Measurements from ENCODE around the gene ANLN.

The ANLN gene

GRCh38 chr7:36409180-36409579, 19.5 kb downstream of the ANLN start:
- DNase-seq (ENCODE audit: low read depth in 2 of 2) = no peak

DNA sequence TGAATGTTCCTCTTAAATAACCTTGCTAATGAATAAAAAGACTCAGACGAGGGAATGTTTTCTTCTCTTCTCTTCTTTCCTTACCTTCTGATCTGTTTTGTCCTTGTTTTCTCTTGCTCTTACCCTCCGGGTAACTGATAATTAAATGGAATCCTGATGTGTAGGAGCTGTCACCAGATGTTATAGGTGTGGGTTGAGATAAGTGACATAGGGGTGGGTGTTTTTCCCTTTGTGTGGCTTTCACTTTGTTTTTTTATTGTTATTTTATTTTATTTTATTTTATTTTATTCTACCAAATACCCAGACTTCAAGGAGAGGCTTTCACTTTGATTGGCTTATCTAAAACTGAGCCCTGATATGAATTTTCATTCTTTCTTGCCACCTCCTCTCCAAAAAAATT, 25.5 kb downstream of the ANLN start:
- DNase-seq (ENCODE audit: low read depth in 2 of 2) = no peak

GRCh38 chr7:36416251-36416650, 26.6 kb downstream of the ANLN start:
- no peak for DNase-seq (ENCODE audit: low read depth in 2 of 2)

DNA sequence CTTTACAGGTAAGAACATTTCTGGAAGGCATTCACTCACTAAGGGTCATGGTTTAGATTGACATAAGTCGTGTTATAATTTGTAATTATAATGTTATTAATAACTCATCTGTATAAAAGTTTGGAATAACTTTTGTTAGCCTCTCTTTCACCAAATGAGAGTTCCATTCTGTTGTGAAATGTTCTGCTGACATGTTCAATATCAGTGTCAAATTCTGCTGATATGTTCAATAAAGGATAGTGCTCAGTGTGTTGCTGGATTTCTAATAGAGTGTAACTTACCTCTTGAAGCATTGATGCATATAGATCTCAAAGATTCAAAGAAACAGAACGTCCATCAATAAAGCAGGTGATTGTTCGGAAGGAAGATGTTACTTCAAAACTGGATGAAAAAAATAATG, 30.6 kb downstream of the ANLN start:
- DNase-seq (ENCODE audit: low read depth in 2 of 2) = no peak

DNA sequence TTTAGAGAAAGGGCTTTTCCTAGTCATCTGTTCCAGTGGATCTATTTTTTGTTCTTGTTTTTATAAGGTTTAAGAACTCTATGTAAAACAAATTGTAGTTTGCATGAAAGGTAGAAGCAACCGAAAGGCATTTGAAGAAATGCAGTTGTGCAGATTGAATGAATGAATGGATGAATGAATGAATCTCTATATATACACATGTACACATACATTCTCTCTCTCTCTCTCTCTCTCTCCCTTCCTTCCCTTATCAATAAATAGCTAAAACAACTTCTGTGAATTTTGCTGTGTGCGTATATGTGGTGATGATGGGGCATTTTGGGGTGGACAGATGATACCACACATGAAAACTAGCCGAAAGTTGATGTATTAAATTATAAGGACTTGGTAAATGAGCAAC, 32.4 kb downstream of the ANLN start:
- no peak for DNase-seq (ENCODE audit: low read depth in 2 of 2)

GRCh38 chr7:36423633-36424032, 34.0 kb downstream of the ANLN start:
- DNase-seq (ENCODE audit: low read depth in 2 of 2) = no peak

DNA sequence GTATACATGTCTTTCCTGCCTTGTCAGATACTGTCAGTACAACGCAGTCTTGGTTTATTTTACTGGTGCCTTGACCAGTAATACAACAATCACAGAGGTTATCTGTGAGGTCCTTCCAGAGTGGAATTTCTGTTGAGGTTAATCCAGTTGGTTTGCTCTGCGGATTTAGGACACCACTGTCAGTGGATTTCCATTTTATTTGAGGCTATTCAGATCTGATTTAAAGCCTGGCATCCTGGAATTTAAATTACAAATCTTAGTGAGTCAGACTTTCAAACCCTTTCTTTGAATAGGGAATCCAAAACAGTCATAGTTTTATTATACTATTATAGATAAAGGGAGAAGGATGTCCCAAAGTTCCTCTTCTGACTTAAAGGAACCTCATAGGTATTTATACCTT, 40.5 kb downstream of the ANLN start:
- DNase-seq (ENCODE audit: low read depth in 2 of 2) = no peak

DNA sequence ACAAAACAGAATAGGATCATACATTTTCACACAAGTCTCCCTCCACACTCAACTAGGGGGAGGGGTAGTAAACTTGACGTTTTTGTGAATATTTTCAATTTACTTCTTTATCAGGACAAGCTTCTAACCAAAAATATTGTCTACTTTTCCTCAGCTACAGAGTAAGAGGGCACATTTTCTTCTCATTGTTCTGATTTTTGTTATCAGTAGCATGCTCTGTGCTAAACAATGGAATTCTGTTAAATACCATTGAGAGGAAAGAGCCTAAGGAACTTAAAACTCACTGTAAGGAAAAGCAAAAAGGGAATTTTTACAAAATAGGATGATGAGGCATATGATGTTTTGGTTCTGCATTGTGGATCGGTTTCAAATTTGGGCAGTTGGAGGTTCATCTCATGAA, 41.2 kb downstream of the ANLN start:
- no peak for DNase-seq (ENCODE audit: low read depth in 2 of 2)

- DNase-seq (ENCODE audit: low read depth in 2 of 2) = no peak
Observed at GRCh38 chr7:36438211-36438610, 48.5 kb downstream of the ANLN start.

GRCh38 chr7:36439624-36440023, 50.0 kb downstream of the ANLN start:
- DNase-seq (ENCODE audit: low read depth in 2 of 2) = no peak

GRCh38 chr7:36440880-36441279, 51.2 kb downstream of the ANLN start:
- no peak for DNase-seq (ENCODE audit: low read depth in 2 of 2)

DNA sequence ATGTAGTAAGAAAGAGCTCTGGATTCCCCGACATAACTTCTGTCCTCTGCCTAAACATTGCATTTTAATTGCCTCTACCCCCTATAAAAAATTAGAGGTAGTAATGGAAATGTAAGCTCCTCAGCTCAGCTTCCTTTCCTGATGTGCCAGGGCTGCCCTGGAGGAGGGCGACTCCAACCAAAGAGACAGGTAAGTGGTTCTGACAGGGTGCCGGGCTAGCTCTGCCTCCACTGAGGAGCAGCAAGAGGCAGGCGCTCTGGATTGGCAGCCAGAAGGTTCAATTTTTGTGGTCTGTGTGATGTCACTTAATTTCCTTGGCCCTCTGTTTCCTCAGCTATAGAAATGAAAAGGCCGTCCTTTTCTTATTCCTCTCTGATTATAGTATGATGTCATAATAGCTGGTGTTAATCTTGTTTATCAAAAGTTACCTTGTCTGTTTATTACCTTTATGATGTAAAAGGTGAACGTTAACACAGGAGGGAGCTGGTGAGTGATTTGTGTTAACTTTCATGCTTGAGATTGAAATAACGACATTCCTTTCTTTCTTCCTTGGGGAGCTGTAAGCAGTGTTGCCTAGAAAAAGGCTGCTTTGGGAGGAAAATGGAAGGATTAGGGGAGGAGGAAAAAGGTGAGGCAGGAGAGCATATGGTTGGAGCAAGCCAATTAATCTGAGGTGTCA, 51.8 kb downstream of the ANLN start:
- no peak for DNase-seq (ENCODE audit: low read depth in 2 of 2)

DNA sequence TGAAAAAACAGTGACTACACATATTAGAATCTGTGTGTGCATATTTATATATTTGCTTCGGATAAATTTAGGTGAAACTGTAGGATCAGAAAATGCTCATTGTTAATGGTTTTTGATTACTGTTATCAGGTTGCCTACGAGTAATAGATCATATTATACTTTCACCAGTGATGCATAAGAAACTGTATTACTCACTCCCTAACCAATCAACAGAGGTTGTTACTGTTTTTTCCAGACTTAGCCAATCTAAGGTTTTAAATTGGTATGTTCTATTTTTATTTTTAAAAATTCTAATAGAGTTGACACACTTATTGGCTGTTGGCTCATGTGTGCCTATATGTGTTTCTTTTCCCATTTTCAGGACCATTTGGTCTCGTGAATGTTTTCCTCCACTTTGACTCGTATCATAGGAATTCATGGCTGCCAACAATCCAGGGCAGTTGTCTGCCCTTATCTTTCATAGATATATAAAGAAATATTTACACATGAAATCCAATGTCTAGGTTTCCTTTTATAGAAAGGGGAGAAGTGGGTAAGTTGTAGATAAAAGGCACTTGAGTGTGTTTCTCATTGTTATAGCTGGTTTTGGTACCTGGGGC, 59.2 kb downstream of the ANLN start:
- no peak for DNase-seq (ENCODE audit: low read depth in 2 of 2)

GRCh38 chr7:36449685-36450084, 60.0 kb downstream of the ANLN start:
- DNase-seq (ENCODE audit: low read depth in 2 of 2) = no peak

DNA sequence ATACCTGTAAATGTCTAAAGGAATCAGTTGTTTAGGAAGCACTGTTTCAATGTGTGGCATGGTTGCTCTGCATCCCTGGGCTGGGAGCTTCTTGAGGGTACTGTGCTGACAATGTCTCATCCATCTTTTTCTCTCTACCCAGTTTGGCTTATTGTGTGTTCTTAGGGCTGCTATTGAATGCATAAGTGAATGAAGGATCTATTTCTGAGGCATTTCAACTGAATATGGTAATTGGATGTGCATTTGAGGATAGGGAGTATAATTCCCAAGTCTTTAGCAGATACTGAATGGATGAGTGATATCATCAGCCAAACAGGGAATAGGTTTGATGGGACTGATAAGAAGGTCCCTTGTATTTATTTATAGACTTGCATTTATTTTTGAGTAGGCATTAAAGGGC, 64.1 kb downstream of the ANLN start:
- DNase-seq (ENCODE audit: low read depth in 2 of 2) = no peak

GRCh38 chr7:36455646-36456045, 66.0 kb downstream of the ANLN start:
- DNase-seq (ENCODE audit: low read depth in 2 of 2) = no peak

DNA sequence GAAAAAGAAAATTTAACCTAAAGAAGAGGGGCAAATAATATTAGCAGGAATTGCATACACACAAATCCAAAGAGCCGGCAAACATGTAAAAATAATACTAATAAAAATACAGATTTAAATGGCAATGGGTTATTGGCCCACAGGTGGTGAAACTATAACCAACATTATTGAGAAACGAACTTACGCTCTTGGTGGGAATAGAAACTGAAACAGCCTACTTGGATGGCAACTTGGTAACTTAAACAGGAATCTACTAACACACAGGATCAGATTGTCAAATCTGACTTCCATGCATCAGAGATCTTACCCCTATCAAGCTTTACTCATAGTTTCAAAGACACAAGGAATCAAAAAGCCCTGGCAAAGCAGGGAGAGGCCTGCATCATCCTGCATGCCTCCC, 66.5 kb downstream of the ANLN start:
- no peak for DNase-seq (ENCODE audit: low read depth in 2 of 2)

GRCh38 chr7:36456548-36456947, 66.9 kb downstream of the ANLN start:
- no peak for DNase-seq (ENCODE audit: low read depth in 2 of 2)

GRCh38 chr7:36459236-36459960, 69.7 kb downstream of the ANLN start:
- no peak for DNase-seq (ENCODE audit: low read depth in 2 of 2)

GRCh38 chr7:36460811-36461429, 71.3 kb downstream of the ANLN start:
- DNase-seq (ENCODE audit: low read depth in 2 of 2) = no peak

- DNase-seq (ENCODE audit: low read depth in 2 of 2) = no peak
Observed at GRCh38 chr7:36462551-36463137, 73.0 kb downstream of the ANLN start.

DNA sequence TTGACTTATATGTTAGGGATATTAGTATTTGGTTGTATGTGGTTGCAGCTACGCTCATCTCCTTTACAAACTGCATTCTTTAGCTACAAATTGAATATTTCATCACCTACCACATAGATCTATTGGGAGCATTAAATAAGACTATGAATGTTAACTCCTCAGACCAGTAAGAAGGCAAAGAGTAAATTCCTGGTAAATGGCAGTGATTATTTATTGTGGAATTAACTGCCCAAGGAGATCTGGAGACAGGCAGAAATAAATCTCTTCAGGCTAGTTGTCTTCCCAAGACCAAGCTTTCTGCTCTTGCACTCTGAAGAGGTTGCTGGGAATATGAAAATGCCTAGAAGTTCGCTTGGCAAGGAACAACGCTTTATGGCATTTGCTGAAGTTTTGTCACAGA, 74.6 kb downstream of the ANLN start:
- DNase-seq (ENCODE audit: low read depth in 2 of 2) = no peak

Data from stimulated activated CD8-positive, alpha-beta memory T cell treated with anti-CD3 and anti-CD28 coated beads, Interleukin-15, amount 100 ng/mL, for 4 hours (primary cell).